Activated naive CD4-positive, alpha-beta T cell treated with anti-CD3 and anti-CD28 coated beads, Interleukin-2, amount 50 U/mL, for 24 hours (primary cell): Measurements from ENCODE around the gene COL8A1.
"Not testable (repeated sequence)": the region's sequence is repeated elsewhere in the genome, so short reads cannot be mapped to it uniquely, and the experiment has no call there.

Experiments
- H3K27ac Mint-ChIP-seq: one replicate; pipeline ENCODE4 v1.8.0; 2021; ENCODE audit warnings: mild to moderate bottlenecking, mixed read lengths
- H3K27me3 Mint-ChIP-seq: one replicate; pipeline ENCODE4 v1.8.0; 2021; ENCODE audit warnings: mixed read lengths
- H3K36me3 Mint-ChIP-seq: one replicate; pipeline ENCODE4 v1.8.0; 2021; ENCODE audit warnings: mixed read lengths
- H3K4me1 Mint-ChIP-seq: one replicate; pipeline ENCODE4 v1.8.0; 2021; ENCODE audit warnings: mixed read lengths
- H3K4me3 Mint-ChIP-seq: one replicate; pipeline ENCODE4 v1.8.0; 2021; ENCODE audit warnings: mild to moderate bottlenecking, mixed read lengths
- H3K9me3 Mint-ChIP-seq: one replicate; pipeline ENCODE4 v1.8.0; 2021; ENCODE audit warnings: mixed read lengths

The COL8A1 gene

GRCh38 chr3:99839613-99840012 is 201.2 kb downstream of the COL8A1 start:
- no peaks in the 10 kb centered on the region for H3K36me3 Mint-ChIP-seq
- no peak overlapping the region for H3K27ac Mint-ChIP-seq
- H3K9me3 Mint-ChIP-seq, result no peaks in the 10 kb centered on the region
- no peak overlapping the region for H3K4me3 Mint-ChIP-seq
- H3K4me1 Mint-ChIP-seq, result peaks cover 1% of the 10 kb centered on the region
- H3K27me3 Mint-ChIP-seq, result no peaks in the 10 kb centered on the region

GRCh38 chr3:99841949-99842348 is 203.6 kb downstream of the COL8A1 start:
- H3K27ac Mint-ChIP-seq, H3K27me3 Mint-ChIP-seq, H3K4me3 Mint-ChIP-seq, H3K9me3 Mint-ChIP-seq, H3K36me3 Mint-ChIP-seq: not testable (repeated sequence)
- H3K4me1 Mint-ChIP-seq, result peaks cover 12% of the 10 kb centered on the region

- no peaks in the 10 kb centered on the region for H3K36me3 Mint-ChIP-seq
- H3K4me3 Mint-ChIP-seq, result no peak overlapping the region
- H3K4me1 Mint-ChIP-seq, result peaks cover 12% of the 10 kb centered on the region
- no peaks in the 10 kb centered on the region for H3K9me3 Mint-ChIP-seq
- H3K27me3 Mint-ChIP-seq, result no peaks in the 10 kb centered on the region
- H3K27ac Mint-ChIP-seq, result no peak overlapping the region
Measured at GRCh38 chr3:99842826-99843589, 204.6 kb downstream of the COL8A1 start.

- peaks cover 12% of the 10 kb centered on the region for H3K4me1 Mint-ChIP-seq
- no peaks in the 10 kb centered on the region for H3K36me3 Mint-ChIP-seq
- no peak overlapping the region for H3K27ac Mint-ChIP-seq
- H3K27me3 Mint-ChIP-seq, result no peaks in the 10 kb centered on the region
- H3K9me3 Mint-ChIP-seq, result no peaks in the 10 kb centered on the region
- no peak overlapping the region for H3K4me3 Mint-ChIP-seq
Measured at GRCh38 chr3:99843590-99844258, 205.3 kb downstream of the COL8A1 start.

- H3K9me3 Mint-ChIP-seq, result no peaks in the 10 kb centered on the region
- H3K4me3 Mint-ChIP-seq, result no peak overlapping the region
- no peaks in the 10 kb centered on the region for H3K36me3 Mint-ChIP-seq
- H3K27ac Mint-ChIP-seq, result no peak overlapping the region
- H3K27me3 Mint-ChIP-seq, result no peaks in the 10 kb centered on the region
- peaks cover 12% of the 10 kb centered on the region for H3K4me1 Mint-ChIP-seq
Measured at GRCh38 chr3:99845331-99845730, 206.9 kb downstream of the COL8A1 start.

- Mint-ChIP-seq H3K27ac (no peak overlapping the region), H3K9me3 (no peaks in the 10 kb centered on the region), H3K27me3 (no peaks in the 10 kb centered on the region), H3K36me3 (no peaks in the 10 kb centered on the region), H3K4me3 (no peak overlapping the region), H3K4me1 (peaks cover 12% of the 10 kb centered on the region)
Measured at GRCh38 chr3:99845999-99846398, 207.6 kb downstream of the COL8A1 start.

GRCh38 chr3:99846477-99847160 is 208.2 kb downstream of the COL8A1 start:
- peaks cover 12% of the 10 kb centered on the region for H3K4me1 Mint-ChIP-seq
- H3K27ac Mint-ChIP-seq, result no peak overlapping the region
- no peaks in the 10 kb centered on the region for H3K36me3 Mint-ChIP-seq
- no peak overlapping the region for H3K4me3 Mint-ChIP-seq
- H3K27me3 Mint-ChIP-seq, result no peaks in the 10 kb centered on the region
- no peaks in the 10 kb centered on the region for H3K9me3 Mint-ChIP-seq

- H3K9me3 Mint-ChIP-seq, result no peaks in the 10 kb centered on the region
- H3K4me1 Mint-ChIP-seq, result peaks cover 12% of the 10 kb centered on the region
- H3K27ac Mint-ChIP-seq, result no peak overlapping the region
- H3K27me3 Mint-ChIP-seq, result no peaks in the 10 kb centered on the region
- H3K36me3 Mint-ChIP-seq, result no peaks in the 10 kb centered on the region
- H3K4me3 Mint-ChIP-seq, result no peak overlapping the region
Measured at GRCh38 chr3:99848433-99848832, 210.0 kb downstream of the COL8A1 start.
